ENCODE measurements around the gene PYY.

GRCh38 chr17:43988301-43988700 is 34.6 kb upstream of the PYY start:
- TF ChIP-seq CTCF (IDR thresholded peaks at IDR 0.05; ENCODE audit: insufficient read depth, low read length) (no peak), POLR2AphosphoS5 (IDR thresholded peaks at IDR 0.05; ENCODE audit: low read depth) (no peak), REST (IDR thresholded peaks at IDR 0.05; ENCODE audit: insufficient replicate concordance, low read depth) (no peak)

All from HL-60 (cell line).